OCI-LY3 (cell line): ENCODE results near the gene ADGRV1.

Source experiments
- CTCF ChIP-seq: fragments of 200-600, 300-600 bp; sonication (generic); IDR thresholded peaks from 2 replicates; pipeline ENCODE4 v1.5.1; 2014; ENCODE audit warnings: antibody characterized with exemption, low read length, low read depth
- EZH2phosphoT487 ChIP-seq: fragments of 200-600 bp; shearing (Covaris generic); IDR thresholded peaks from 2 replicates; pipeline ENCODE4 v1.6.1; 2018; ENCODE audit warnings: antibody characterized with exemption, mixed run types, low read depth

- TF ChIP-seq CTCF (no peak), EZH2phosphoT487 (no peak)
These were observed 137.6 kb downstream of the ADGRV1 start for GRCh38 chr5:90696153-90696552.
